ENCODE data around the gene ING3.

ING3 gene

DNA sequence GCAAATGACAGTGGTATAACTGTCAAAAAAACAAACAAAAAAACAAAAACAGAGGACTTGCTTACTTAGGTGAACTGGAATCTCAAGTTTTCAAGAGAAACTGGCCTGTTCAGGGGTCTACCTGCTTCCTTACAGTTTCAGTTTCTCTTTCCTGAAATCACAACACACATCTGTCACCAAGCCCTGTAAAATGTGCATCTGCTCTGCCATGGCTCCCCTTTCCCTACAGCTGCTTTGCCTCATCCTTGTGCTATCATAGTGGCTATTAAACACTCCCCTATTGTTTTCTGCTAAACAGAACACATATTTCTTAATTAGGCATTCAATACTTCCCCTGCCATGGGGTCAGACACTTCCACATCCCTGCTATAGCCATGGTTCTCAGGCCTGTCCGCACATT is 75.6 kb downstream of the ING3 start:
- no peak for DNase-seq (ENCODE audit: low read depth in 2 of 3, low spot score in 2 of 3)

DNA sequence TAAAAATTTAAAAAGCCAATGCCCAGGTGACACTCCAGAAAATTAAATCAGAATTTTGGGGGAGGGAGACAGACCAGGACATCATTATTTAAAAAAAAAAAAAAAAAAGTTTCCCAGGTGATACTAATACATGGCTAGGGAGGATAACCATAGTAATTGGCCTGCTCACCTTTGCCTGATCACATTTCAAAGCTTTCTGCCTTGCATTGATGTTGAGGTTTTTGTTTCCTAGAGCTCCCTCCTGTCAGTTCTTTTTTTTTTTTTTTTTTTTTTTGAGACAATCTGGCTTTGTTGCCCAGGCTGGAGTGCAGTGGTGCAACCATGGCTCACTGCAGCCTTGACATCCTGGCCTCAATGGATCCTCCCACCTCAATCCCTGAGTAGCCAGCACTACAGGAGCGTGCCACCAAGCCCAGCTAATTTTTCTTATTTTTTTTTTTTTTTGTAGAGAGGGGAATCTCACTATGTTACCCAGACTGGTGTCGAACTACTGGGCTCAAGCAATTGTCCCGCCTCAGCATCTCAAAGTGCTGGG is 76.1 kb downstream of the ING3 start:
- DNase-seq (ENCODE audit: low read depth in 2 of 3, low spot score in 2 of 3): no peak
